HepG2 (cell line): ENCODE measurements around the gene VIM. TPM values are rescaled to one million over a fixed set of nuclear protein-coding genes. Genes with fewer than 3 reads are reported as not detected.

ENCODE experiments used
- ATAC-seq: fragments of 200-7000 bp; cut with Tn5 transposase; 3 replicates; pipeline ENCODE4 v1.9.1; 2020; ENCODE audit warnings: mild to moderate bottlenecking, moderate library complexity
- BruUV-seq: library from RNA; stranded (reverse); fragments of 400-500 nt; replicated peaks from 2 replicates; lab custom pipeline; 2021; lab: Mats Ljungman, UMichigan
- CTCF ChIA-PET: fragments of 300-600 bp; formaldehyde crosslinking; extraction: SDS; loops from one replicate; lab custom pipeline; 2021; ENCODE audit warnings: low total read pairs, inconsistent platforms, low intra/inter-chr PET ratio; lab: Yijun Ruan, JAX
- POLR2A ChIA-PET: fragments of 350-600 bp; sonication (Branson Sonifier 250); formaldehyde crosslinking; loops from one replicate; lab custom pipeline; 2020; ENCODE audit warnings: antibody characterized with exemption, inconsistent platforms; lab: Yijun Ruan, JAX
- DNase-seq: peaks from one replicate; pipeline ENCODE4 v3.0.0-alpha.2; 2015; ENCODE audit warnings: low spot score
- FAIRE-seq: peaks from 3 replicates; lab custom pipeline; 2011; peaks lifted over from hg19 to GRCh38; lab: Jason Lieb, UNC
- H2AFZ ChIP-seq: one replicate; pipeline ENCODE4 v1.6.1; 2011; ENCODE audit warnings: low read length, inconsistent platforms
- H3K27ac ChIP-seq: fragments of 300-600 bp; 3 replicates; pipeline ENCODE4 v1.8.0; 2011; ENCODE audit warnings: mixed run types, mild to moderate bottlenecking, mixed read lengths, low read length, inconsistent platforms; ENCODE audit not compliant: insufficient read depth; ENCODE audit errors: extremely low read length
- H3K27me3 ChIP-seq, 2 experiments: fragments of 200-600 bp in 1 of 2; 2 replicates in 1 of 2; 3 replicates in 1 of 2; pipeline versions ENCODE4 v1.6.0 to v1.8.0; 2011; ENCODE audit warnings: low read length in 2 of 2, mild to moderate bottlenecking in 2 of 2, moderate library complexity in 2 of 2, inconsistent platforms in 1 of 2; ENCODE audit not compliant: insufficient read depth in 2 of 2, control insufficient read depth in 1 of 2
- H3K36me3 ChIP-seq, 2 experiments: fragments of 200-600 bp in 1 of 2; replicated peaks in 1 of 2; 2 replicates in 1 of 2; 3 replicates in 1 of 2; pipeline versions ENCODE4 v1.5.1 to v1.8.0; 2011; ENCODE audit warnings: low read length in 2 of 2, inconsistent platforms in 1 of 2; ENCODE audit not compliant: insufficient read depth in 2 of 2, control insufficient read depth in 1 of 2
- H3K4me1 ChIP-seq: 2 replicates; pipeline ENCODE4 v1.5.1; 2012; ENCODE audit warnings: low read length, inconsistent platforms; ENCODE audit not compliant: insufficient read depth
- H3K4me2 ChIP-seq: 2 replicates; pipeline ENCODE4 v1.6.0; 2011; ENCODE audit warnings: low read depth, low read length, inconsistent platforms
- H3K4me3 ChIP-seq, 3 experiments: fragments of 200-600 bp in 1 of 3; sonication (generic), shearing (Covaris generic) in 1 of 3; replicated peaks in 1 of 3; 2 replicates each; pipeline ENCODE4 v1.5.1; 2011 to 2016; ENCODE audit warnings: low read length in 3 of 3, inconsistent platforms in 2 of 3, low read depth in 2 of 3, mild to moderate bottlenecking in 2 of 3, control low read depth in 1 of 3, mixed read lengths in 1 of 3; ENCODE audit not compliant: insufficient read depth in 1 of 3
- H3K79me2 ChIP-seq: one replicate; pipeline ENCODE4 v1.6.1; 2011; ENCODE audit warnings: low read length, inconsistent platforms; ENCODE audit not compliant: insufficient read depth
- H3K9ac ChIP-seq: 2 replicates; pipeline ENCODE4 v1.6.0; 2011; ENCODE audit warnings: mild to moderate bottlenecking, low read depth, low read length, inconsistent platforms; ENCODE audit not compliant: insufficient read depth
- H3K9me3 ChIP-seq: 2 replicates; pipeline ENCODE4 v1.5.1; 2012; ENCODE audit warnings: mild to moderate bottlenecking, low read length
- H4K20me1 ChIP-seq: 2 replicates; pipeline ENCODE4 v1.6.0; 2011; ENCODE audit warnings: inconsistent platforms, mild to moderate bottlenecking, low read length, moderate library complexity; ENCODE audit not compliant: insufficient read depth
- ELF4 ChIP-seq: sonication (generic); formaldehyde crosslinking; IDR thresholded peaks from 2 replicates; pipeline ENCODE4 v1.5.0; 2020; ENCODE audit warnings: missing genetic modification reagents, mild to moderate bottlenecking, moderate library complexity, borderline replicate concordance
- HDAC6 ChIP-seq: fragments of 200-600 bp; sonication (generic); IDR thresholded peaks from 2 replicates; pipeline ENCODE4 v1.7.0; 2017; ENCODE audit warnings: mild to moderate bottlenecking, antibody characterized with exemption, low read length, low read depth
- KDM5A ChIP-seq: fragments of 200-600 bp; sonication (generic); IDR thresholded peaks from 2 replicates; pipeline ENCODE4 v1.7.0; 2018; ENCODE audit warnings: antibody characterized with exemption, mild to moderate bottlenecking, low read length, borderline replicate concordance
- KIAA2018 ChIP-seq: sonication (generic); formaldehyde crosslinking; IDR thresholded peaks from 2 replicates; pipeline ENCODE4 v1.5.0; 2020; ENCODE audit warnings: mild to moderate bottlenecking, missing genetic modification reagents, borderline replicate concordance
- PCBP2 ChIP-seq: fragments of 200-400 bp; formaldehyde crosslinking; optimal IDR thresholded peaks from 2 replicates; pipeline ENCODE3; 2018; ENCODE audit warnings: low read length, low read depth; ENCODE audit not compliant: poor library complexity, severe bottlenecking
- SETDB1 ChIP-seq: sonication (generic); formaldehyde crosslinking; IDR thresholded peaks from 2 replicates; pipeline ENCODE4 v1.5.1; 2020; ENCODE audit warnings: missing genetic modification reagents, mild to moderate bottlenecking, borderline replicate concordance
- SYNCRIP ChIP-seq: fragments of 200-400 bp; formaldehyde crosslinking; IDR thresholded peaks from 2 replicates; pipeline ENCODE4 v1.6.1; 2018; ENCODE audit warnings: mild to moderate bottlenecking, low read depth, low read length; ENCODE audit not compliant: insufficient read depth
- TRAFD1 ChIP-seq: sonication (generic); formaldehyde crosslinking; IDR thresholded peaks from 2 replicates; pipeline ENCODE4 v1.5.1; 2020; ENCODE audit warnings: missing genetic modification reagents, mild to moderate bottlenecking, borderline replicate concordance
- ZNF160 ChIP-seq: sonication (generic); formaldehyde crosslinking; IDR thresholded peaks from 2 replicates; pipeline ENCODE4 v1.8.0; 2022; ENCODE audit warnings: mild to moderate bottlenecking, inconsistent platforms, missing genetic modification reagents
- ZNF230 ChIP-seq: sonication (generic); formaldehyde crosslinking; IDR thresholded peaks from 2 replicates; pipeline ENCODE4 v1.4.0; 2020; ENCODE audit warnings: mild to moderate bottlenecking, missing genetic modification reagents
- ZNF530 ChIP-seq: sonication (generic); formaldehyde crosslinking; IDR thresholded peaks from 2 replicates; pipeline ENCODE4 v1.5.0; 2020; ENCODE audit warnings: low read depth, mild to moderate bottlenecking, missing genetic modification reagents
- ZSCAN25 ChIP-seq: sonication (generic); formaldehyde crosslinking; IDR thresholded peaks from 2 replicates; pipeline ENCODE4 v1.8.0; 2022; ENCODE audit warnings: mild to moderate bottlenecking, missing genetic modification reagents
- WGBS: methylation state at CpG from one replicate; pipeline ENCODE4 v1.1.6; 2017; ENCODE audit warnings: low lambda C conversion rate; 5-methylcytosine and 5-hydroxymethylcytosine counted together
- in situ Hi-C: cut with HindIII; loops from 2 replicates; pipeline ENCODE4 v1.10.0; 2017; ENCODE audit warnings: low pct_unique_long_range_greater_than_20kb; ENCODE audit not compliant: extremely low pct_ligation_motif_present
- intact Hi-C: fragments of 100-400 bp; cut with micrococcal nuclease; formaldehyde crosslinking; loops from one replicate; pipeline ENCODE4 v1.10.0; 2022; ENCODE audit not compliant: unreplicated experiment
- polyA plus RNA-seq, 8 experiments: library from polyadenylated mRNA; depleted of rRNA in 3 of 8; stranded (reverse) in 7 of 8; unstranded in 1 of 8; fragments of >200 nt; fragmentation: Illumina TruSeq in 4 of 8; extraction: Trizol in 4 of 8; gene quantifications; 2 replicates each; pipeline versions ENCODE4 v1.2.1 to v1.2.3, GENCODE V29; 2011 to 2016; ENCODE audit warnings: low read depth in 4 of 8, missing spikeins in 1 of 8, mixed read lengths in 1 of 8; ENCODE audit not compliant: insufficient read depth in 1 of 8
- total RNA-seq, 5 experiments: library from RNA; depleted of rRNA; stranded (reverse); fragments of >200 nt; fragmentation: Illumina TruSeq; extraction: Trizol; gene quantifications; 2 replicates each; pipeline ENCODE4 v1.2.3, GENCODE V29; 2016; ENCODE audit warnings: low read depth in 1 of 5

Gene VIM
- total and polyA plus RNA-seq, 2 of the 13 experiments (the other 11 are each of a cell fraction or from before 2014, with no cell fraction given): not detected

- no peak for TF ChIP-seq ZSCAN25 (CRISPR knock-in tag)
- TF ChIP-seq HDAC6: no peak
- TF ChIP-seq SYNCRIP: no peak
- no peak for TF ChIP-seq ELF4
- no peak for TF ChIP-seq TRAFD1 (CRISPR knock-in tag)
- TF ChIP-seq, all 625 proteins: peak for 0
Measured at GRCh38 chr10:17263580-17263979, 35.5 kb downstream of the VIM start (continued).

- no peak for DNase-seq
- BruUV-seq: no TSS peak
- no peaks in the 10 kb centered on the region for H3K4me1 ChIP-seq
- WGBS: 2% methylated on average over 2 of the region's 2 CpGs
- in situ Hi-C loops (no loop called here), intact Hi-C loops (no loop called here)
- ATAC-seq: no peak
- no peak for FAIRE-seq
- no peaks in the 10 kb centered on the region for H3K79me2 ChIP-seq
- CTCF ChIA-PET: no interaction called here
- H3K27ac ChIP-seq: no peak overlapping the region
- POLR2A ChIA-PET: no interaction called here
- no peak overlapping the region for H3K4me3 ChIP-seq
- H3K36me3 ChIP-seq: no peaks in the 10 kb centered on the region
- H2AFZ ChIP-seq: no peak overlapping the region
- H3K9me3 ChIP-seq: peaks cover 25% of the 10 kb centered on the region
- H3K27me3 ChIP-seq: peaks cover 0 to 8% of the 10 kb centered on the region in 2 experiments; a peak in 1 of 5 replicates
- no peak overlapping the region for H3K4me2 ChIP-seq
- H3K9ac ChIP-seq: no peak overlapping the region
- H4K20me1 ChIP-seq: no peaks in the 10 kb centered on the region
- TF ChIP-seq SETDB1 (CRISPR knock-in tag) (no peak), ZNF230 (CRISPR knock-in tag) (no peak), KDM5A (no peak), ZNF530 (CRISPR knock-in tag) (no peak), KIAA2018 (no peak), ZNF160 (no peak), PCBP2 (no peak)
Measured at GRCh38 chr10:17265468-17265867, 37.4 kb downstream of the VIM start.
